ENCODE measurements around the gene PLCG1. TPM values are rescaled to one million over a fixed set of nuclear protein-coding genes. Genes with fewer than 3 reads are reported as not detected.

PLCG1 gene
- total RNA-seq, 6 experiments from 2014 or later: 9.5 to 22.6 (median 16.6) TPM

GRCh38 chr20:41226426-41226825 lies 89.1 kb downstream of the PLCG1 start:
- H3K9me3 ChIP-seq: no peaks in the 10 kb centered on the region
- DNase-seq: no peak
- intact Hi-C loops (cut with DNase I): loop anchor here in 1 of 2 donors (10.0 kb wide), 1 partner anchor 52 kb away; no protein-coding TSS in a partner anchor
- no peak overlapping the region for H3K27ac ChIP-seq
- H3K4me3 ChIP-seq: no peak overlapping the region
- no peak for ATAC-seq
- WGBS (ENCODE audit: insufficient coverage, low coverage, low lambda C conversion rate, missing lambda C conversion rate): 82% methylated on average over 1 of the region's 1 CpG
- no peaks in the 10 kb centered on the region for H3K27me3 ChIP-seq
- TF ChIP-seq POLR2A (IDR thresholded peaks at IDR 0.05) (no peak), CTCF (IDR thresholded peaks at IDR 0.05) (no peak)
- H3K4me1 ChIP-seq: no peaks in the 10 kb centered on the region
- H3K36me3 ChIP-seq: no peaks in the 10 kb centered on the region

Small RNAs within 50 kb of the gene (microRNA-seq; reads per million reads assigned to microRNA genes)
- gene MIR6871: 0 to 0.64 reads per million in 2 donors

Small RNAs within 50 kb of the gene (small RNA-seq; reads per million reads assigned to genes)
- 0 reads per million in 2 experiments for gene AL022394.1
- 0 reads per million in 2 experiments for gene MIR6871

Other genes starting within 250 kb of the PLCG1 start
- gene TOP1, start 108.7 kb upstream of the PLCG1 start, total RNA-seq: 10 to 100 TPM; 17.3 to 29.7 (median 25.5) TPM
- gene ZHX3, start 180.2 kb downstream of the PLCG1 start, total RNA-seq: 10 to 100 TPM; 17.6 to 47.4 (median 26.2) TPM
- 10 to 100 TPM in 5 of 6 experiments, 1 to 10 TPM in 1; 8.4 to 44.7 (median 23.4) TPM for gene LPIN3, start 203.3 kb downstream of the PLCG1 start, total RNA-seq
- gene EMILIN3, start 229.3 kb downstream of the PLCG1 start, total RNA-seq: under 1 TPM in 3 of 6 experiments, not detected in 3; 0.07 to 0.09 (median 0.07) TPM